ENCODE measurements around the gene PXDC1.

- TF ChIP-seq, protein P1, sequence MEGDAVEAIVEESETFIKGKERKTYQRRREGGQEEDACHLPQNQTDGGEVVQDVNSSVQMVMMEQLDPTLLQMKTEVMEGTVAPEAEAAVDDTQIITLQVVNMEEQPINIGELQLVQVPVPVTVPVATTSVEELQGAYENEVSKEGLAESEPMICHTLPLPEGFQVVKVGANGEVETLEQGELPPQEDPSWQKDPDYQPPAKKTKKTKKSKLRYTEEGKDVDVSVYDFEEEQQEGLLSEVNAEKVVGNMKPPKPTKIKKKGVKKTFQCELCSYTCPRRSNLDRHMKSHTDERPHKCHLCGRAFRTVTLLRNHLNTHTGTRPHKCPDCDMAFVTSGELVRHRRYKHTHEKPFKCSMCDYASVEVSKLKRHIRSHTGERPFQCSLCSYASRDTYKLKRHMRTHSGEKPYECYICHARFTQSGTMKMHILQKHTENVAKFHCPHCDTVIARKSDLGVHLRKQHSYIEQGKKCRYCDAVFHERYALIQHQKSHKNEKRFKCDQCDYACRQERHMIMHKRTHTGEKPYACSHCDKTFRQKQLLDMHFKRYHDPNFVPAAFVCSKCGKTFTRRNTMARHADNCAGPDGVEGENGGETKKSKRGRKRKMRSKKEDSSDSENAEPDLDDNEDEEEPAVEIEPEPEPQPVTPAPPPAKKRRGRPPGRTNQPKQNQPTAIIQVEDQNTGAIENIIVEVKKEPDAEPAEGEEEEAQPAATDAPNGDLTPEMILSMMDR (IDR thresholded peaks at IDR 0.05 in 2 of 3, conservative IDR thresholded peaks at IDR 0.05 in 1 of 3; ENCODE audit: borderline replicate concordance in 1 of 3, insufficient read depth in 1 of 3, low read depth in 2 of 3, low read length in 2 of 3): no peak
- TF ChIP-seq EZH2phosphoT487 (IDR thresholded peaks at IDR 0.05; ENCODE audit: borderline replicate concordance): no peak
- no peak for TF ChIP-seq SIN3A (IDR thresholded peaks at IDR 0.05; ENCODE audit: low read depth)
- TF ChIP-seq POLR2A (IDR thresholded peaks at IDR 0.05; ENCODE audit: borderline replicate concordance, extremely low read depth, insufficient read depth, insufficient read length): no peak
- no peak for TF ChIP-seq YY1 (IDR thresholded peaks at IDR 0.05; ENCODE audit: extremely low read depth, insufficient replicate concordance, low read depth, low read length)
- no peak for TF ChIP-seq EZH2 (IDR thresholded peaks at IDR 0.05)
- no peak for TF ChIP-seq REST (IDR thresholded peaks at IDR 0.05; ENCODE audit: low read depth)
Measured at GRCh38 chr6:3782876-3783832, 31.6 kb upstream of the PXDC1 start.
